GM19397 (cell line): ENCODE data around the gene ABCC12.

Experiments used
- ATAC-seq: cut with Tn5 transposase; IDR thresholded peaks from one replicate; pipeline ENCODE4 v1.9.1; 2021; ENCODE audit warnings: mild to moderate bottlenecking, moderate library complexity; ENCODE audit not compliant: unreplicated experiment

The ABCC12 gene

DNA sequence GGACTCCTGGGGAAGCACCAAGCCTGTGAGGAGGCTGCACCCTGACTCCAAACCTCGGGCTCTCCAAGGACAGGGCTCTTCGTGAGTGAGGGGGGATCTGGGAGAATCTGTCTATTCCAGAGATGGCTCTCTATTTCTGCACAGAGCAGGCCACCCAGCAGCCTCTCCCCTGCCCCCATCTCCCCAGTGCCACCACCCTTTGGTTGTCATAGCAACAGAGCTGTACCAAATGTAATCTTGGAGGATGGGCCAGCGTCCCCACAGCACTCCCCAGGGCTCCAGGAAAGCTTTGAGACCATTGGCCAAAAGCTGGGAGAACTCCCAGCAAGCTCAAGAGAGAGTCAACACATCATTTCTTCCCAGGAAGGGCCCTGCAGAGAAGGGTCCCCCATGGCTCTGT is 49.3 kb downstream of the ABCC12 start:
- ATAC-seq: no peak
